HG03159 (cell line): Measurements from ENCODE around the gene RIMS3.
"Not testable (repeated sequence)": the region's sequence is repeated elsewhere in the genome, so short reads cannot be mapped to it uniquely, and the experiment has no call there.

ENCODE experiments used
- ATAC-seq: cut with Tn5 transposase; IDR thresholded peaks from one replicate; pipeline ENCODE4 v1.9.1; 2021; ENCODE audit warnings: mild to moderate bottlenecking, moderate library complexity; ENCODE audit not compliant: unreplicated experiment

Gene RIMS3

DNA sequence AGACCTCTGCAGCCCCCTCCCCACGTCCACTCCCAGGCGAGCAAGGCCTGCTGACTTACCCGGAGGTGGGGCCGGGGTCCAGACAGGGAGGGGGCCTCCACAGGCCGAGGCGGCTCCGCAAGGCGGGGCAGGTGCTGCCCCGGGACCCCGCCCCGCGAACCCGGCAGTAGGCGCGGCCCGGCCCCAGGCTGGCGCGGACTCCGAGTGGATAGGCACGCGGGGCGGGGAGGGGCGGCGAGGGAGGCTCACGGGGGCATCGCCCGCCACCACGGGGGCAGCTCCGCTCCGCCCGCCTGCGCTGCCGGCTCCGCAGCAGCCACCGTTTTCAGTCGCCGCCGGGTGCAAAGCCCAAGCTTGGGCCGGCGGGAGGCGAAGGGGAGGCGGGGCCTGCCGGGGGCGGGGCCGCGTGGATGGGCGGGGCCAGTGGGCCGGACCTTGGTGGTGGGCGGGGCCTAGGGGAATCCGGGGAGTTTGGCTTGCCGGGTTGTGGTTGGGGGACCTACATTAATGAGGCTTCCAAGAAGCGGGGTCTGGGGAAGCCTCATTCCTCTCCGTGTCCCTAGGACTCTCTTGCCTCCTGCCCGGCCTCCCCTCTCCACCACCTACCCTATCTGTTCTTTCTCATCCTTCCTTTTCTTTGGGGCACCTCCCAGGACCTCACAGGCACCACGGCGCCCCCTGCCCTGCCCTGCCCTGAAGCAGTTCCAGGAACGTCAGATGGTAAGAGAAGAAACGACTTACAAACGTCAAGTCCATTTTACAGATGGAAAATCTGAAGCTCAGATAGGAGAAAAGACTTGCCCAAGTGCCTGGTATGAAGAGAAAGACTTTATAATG lies at the start of gene RIMS3:
Gene RIMS3, minus strand, starts transcription at position 348 of the 837 bp plus-strand sequence. CDS start 23,757 bp downstream, outside the sequence.
- peak; percentile 64 for ATAC-seq

GRCh38 chr1:40712997-40713396 lies 47.5 kb upstream of the RIMS3 start:
- ATAC-seq = no peak

- no peak for ATAC-seq
These were observed 47.0 kb upstream of the RIMS3 start for GRCh38 chr1:40712405-40712944.

DNA sequence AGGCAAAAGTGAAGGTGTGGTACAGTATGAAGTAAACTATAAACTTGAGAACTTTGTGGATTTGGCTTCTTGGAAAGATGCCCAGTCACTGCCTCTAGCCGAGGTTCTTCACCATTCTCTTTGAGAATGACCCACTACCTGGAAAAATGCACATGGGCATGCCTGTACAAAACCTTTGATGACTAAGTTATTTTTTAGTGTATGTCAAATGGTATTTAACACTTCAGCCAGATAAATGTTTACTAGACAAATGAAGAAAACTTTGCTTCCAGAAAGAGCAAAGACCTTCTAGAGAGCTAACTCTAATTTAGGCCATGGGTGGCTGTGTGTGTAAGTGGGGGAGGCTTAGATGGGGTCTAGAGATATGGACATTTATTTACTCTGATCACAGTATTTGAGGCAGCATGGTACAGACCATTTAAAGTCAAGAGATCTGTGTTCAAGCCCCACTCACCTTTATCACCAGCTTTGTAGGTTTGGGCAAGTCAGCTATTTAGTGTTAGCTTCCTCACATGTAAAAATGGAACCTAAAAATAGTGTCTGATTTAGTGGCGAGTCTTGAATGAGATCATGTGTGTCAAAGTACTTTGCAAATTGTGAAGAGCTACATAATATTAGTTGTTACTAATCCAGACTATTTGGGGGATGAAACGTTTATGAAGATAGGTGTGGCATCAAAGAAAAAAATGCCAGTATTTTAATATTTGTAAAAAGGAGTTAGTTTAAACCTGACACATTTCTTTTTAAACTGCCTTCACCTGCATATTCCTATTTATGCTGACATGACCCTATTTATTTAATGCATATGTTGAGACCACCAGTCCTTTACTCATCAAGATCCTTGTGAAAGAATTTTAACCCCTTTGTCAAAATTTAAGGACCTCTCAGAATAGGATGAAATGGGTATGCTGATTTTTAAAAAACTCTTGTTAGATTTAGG lies 46.3 kb upstream of the RIMS3 start:
- ATAC-seq = no peak

- no peak for ATAC-seq
These were observed 45.3 kb upstream of the RIMS3 start for GRCh38 chr1:40710581-40711315.

- ATAC-seq = no peak
These were observed 44.4 kb upstream of the RIMS3 start for GRCh38 chr1:40709802-40710278.

GRCh38 chr1:40709100-40709801 lies 43.8 kb upstream of the RIMS3 start:
- ATAC-seq = peak; percentile 92

DNA sequence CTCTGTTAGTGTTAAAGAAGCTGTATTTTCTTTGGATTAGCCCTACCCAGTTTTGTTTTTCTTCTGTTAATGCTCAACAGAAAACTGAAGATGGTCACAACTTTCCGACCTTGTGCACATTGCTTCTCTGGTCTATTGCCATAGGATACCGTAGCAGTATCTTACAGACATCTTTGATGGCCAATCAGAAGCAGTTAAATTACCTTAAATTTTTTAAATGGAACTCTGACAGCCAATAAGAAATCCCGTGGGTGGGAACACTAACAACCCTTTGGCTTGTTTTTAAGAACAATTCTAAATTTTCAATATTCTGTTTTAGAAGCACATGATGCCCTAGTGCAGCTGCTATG lies 43.2 kb upstream of the RIMS3 start:
- peak; percentile 60 for ATAC-seq

DNA sequence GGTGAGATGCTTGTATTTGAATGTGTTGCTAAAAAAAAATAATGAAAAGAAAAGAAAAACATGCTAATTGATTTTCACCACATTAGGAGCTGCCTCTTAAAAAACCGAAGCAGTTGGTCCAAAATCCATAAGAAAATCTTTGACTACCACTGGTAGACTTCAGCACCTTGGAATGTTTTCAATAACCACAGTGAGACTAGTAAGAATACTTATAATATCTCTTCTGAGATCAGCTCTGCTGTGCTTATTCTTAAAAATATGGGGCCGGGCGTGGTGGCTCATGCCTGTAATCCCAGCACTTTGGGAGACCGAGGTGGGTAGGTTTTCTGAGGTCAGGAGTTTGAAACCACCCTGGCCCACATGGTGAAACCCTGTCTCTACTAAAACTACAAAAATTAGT lies 41.1 kb upstream of the RIMS3 start:
- no peak for ATAC-seq

DNA sequence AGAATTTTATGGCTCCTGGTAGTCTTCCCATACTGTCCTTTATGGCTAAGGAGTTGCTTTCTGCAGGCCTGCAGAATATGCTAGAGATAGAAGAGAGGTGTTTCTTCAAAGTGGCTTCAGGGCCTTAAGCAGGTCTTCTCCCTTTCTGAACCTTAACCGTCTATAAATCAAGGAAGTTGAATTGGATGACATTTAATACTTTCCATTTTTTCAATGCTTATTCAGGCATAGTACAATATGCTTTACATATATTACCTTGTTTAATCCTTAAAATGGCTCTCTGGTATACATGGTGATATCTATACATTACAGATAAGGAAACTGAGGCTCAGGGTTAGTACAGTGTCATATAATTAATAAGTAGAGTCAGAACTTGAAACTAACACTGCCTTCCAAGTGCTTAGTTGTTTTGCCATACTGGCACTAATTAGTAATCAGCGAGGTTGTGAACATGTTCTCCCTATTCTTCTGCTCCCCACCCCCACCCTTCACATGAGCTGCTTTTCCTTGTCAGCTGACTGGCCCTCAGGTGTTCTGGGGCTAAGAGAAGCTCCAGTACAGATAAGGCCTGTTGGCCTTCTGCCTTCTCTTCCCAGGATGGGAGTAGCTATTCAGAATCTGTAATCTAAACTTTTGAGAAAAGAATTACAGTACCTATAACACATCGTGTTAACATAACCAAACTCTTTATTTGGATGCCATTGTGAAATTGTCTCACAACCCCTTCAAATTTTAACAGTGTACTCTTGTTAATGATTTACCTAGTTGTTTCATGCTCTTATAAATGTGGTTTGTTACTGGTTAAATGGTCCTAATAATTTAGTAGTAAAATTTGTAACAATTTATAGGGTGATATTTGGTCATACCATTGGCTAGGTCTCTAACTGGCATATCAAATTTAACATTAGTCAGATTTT lies 39.6 kb upstream of the RIMS3 start:
- no peak for ATAC-seq

DNA sequence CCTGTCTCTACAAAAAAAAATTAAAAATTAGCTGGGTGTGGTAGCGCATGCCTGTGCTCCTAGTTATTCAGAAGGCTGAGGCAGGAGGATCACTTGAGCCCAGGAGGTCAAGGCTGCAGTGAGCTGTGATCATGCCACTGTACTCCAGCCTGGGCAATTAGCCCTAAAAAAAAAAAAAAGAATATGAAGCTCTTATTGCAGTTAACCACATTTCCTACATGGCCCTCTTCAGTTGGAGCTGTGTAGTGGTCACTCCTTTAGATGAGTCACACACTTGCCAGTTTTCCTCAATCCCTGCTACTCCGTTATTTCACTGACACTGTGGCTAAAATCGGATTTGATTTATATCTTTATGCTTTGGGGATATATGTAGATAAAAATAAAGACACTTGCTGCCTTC lies 37.8 kb upstream of the RIMS3 start:
- no peak for ATAC-seq

- ATAC-seq = not testable (repeated sequence)
These were observed 37.3 kb upstream of the RIMS3 start for GRCh38 chr1:40702810-40703209.

- ATAC-seq = no peak
These were observed 36.2 kb upstream of the RIMS3 start for GRCh38 chr1:40701684-40702083.

- ATAC-seq = peak; percentile 76
These were observed 34.3 kb upstream of the RIMS3 start for GRCh38 chr1:40699787-40700186.

DNA sequence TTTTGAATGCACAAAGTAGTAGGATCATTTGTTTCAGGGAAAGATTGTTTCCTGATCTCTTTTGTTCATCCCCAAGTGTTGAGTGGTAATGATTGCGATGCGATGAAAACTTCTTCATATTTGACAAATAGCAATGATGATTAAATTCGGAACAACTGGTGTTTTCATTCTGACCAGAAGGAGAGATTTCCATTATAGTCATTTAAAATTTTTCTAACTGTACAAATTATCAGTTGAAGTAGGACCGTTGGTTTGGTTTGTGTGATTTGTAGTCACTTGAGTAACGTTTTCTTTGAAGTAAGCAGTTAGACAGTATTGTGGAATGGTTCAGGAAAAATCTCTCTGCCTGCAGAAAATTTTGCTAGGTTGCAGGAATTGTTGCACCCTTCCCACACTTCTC lies 32.0 kb upstream of the RIMS3 start:
- ATAC-seq = no peak

DNA sequence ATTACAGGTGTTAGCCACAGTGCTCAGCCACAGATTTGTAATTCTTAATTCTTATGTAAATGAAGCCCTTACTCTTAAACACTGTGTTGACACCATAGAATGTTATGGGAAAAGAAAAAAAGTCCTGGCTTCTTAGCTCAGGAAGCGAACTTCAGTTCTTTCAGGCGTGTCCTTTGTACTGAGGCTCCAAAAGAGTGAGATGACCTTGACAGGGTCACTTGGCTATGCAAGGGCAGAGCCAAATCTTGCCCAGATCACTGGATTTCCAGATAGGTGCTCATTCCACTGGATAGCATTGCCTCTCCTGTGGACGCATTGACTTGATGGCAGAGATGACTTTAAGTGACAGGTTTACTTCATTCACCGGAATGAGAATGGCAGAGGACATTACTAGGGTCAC lies 30.8 kb upstream of the RIMS3 start:
- ATAC-seq = no peak

- no peak for ATAC-seq
These were observed 28.9 kb upstream of the RIMS3 start for GRCh38 chr1:40694353-40694874.

- ATAC-seq = no peak
These were observed 27.9 kb upstream of the RIMS3 start for GRCh38 chr1:40693425-40693824.

DNA sequence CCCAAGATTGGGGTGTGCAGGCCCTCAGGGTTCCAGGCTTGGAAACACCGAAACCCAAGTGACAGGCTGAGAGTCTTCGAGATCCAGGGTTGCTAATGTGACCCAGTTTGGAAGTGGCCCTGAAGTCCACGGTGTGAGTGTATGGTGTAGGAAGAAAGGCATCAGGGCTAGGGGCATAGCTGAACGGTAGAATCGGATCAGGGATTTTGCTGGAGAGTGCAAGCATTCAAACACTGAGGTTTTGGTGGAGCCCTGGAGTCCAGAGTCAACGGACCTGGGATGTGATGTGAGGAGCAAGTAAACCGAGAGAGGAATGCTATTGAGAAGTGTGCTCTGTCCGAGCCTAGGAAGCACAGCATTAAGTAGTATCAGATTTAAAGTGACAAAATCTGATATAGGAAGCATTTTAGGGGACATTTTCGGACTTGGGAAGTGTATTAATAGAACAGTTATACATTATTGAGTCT lies 27.0 kb upstream of the RIMS3 start:
- ATAC-seq = no peak
